ENCODE data around the gene SNRK.

- TF ChIP-seq CTCF (conservative IDR thresholded peaks at IDR 0.05; ENCODE audit: low read depth, low read length) (no peak), EZH2 (IDR thresholded peaks at IDR 0.05; ENCODE audit: borderline replicate concordance, low read depth, low read length, poor library complexity, severe bottlenecking) (no peak)
Observed at GRCh38 chr3:43363621-43364266, 77.4 kb downstream of the SNRK start.

All from A673 (cell line).